ENCODE results near the gene AMMECR1.

Gene AMMECR1

DNA sequence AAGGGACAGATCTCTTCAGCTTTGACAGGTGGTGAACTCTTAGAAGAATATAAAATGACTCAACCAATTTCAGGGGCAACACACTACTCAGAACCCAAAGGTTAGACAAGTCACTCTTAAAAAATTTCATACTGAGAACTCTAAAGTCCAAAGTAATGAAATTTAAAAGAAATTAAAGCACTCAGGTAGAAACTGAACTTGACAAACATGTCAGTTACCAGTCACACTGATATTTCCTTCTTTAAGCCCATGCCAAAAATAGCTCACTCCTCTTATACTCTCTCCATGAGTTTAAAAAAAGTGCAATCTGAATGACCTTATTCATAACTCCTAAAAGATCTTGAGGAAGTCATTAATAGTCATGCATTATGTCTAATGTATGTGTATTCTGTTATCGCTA, 40.3 kb downstream of the AMMECR1 start:
- H3K4me1 ChIP-seq (ENCODE audit: control insufficient read depth, insufficient read depth, low read length): no peaks in the 10 kb centered on the region
- no peaks in the 10 kb centered on the region for H3K27me3 ChIP-seq (ENCODE audit: control insufficient read depth, insufficient read depth, low read length)
- no peaks in the 10 kb centered on the region for H3K36me3 ChIP-seq (ENCODE audit: control insufficient read depth, insufficient read depth, low read length)
- no peak overlapping the region for H3K9ac ChIP-seq (ENCODE audit: low read length)
- H3K27ac ChIP-seq (ENCODE audit: low read depth, low read length): no peak overlapping the region
- no peak overlapping the region for H3K4me3 ChIP-seq (ENCODE audit: low read length)

GRCh38 chrX:110276778-110277177, 41.1 kb downstream of the AMMECR1 start:
- H3K4me3 ChIP-seq (ENCODE audit: low read length): no peak overlapping the region
- H3K27me3 ChIP-seq (ENCODE audit: control insufficient read depth, insufficient read depth, low read length): no peaks in the 10 kb centered on the region
- H3K9ac ChIP-seq (ENCODE audit: low read length): no peak overlapping the region
- H3K4me1 ChIP-seq (ENCODE audit: control insufficient read depth, insufficient read depth, low read length): no peaks in the 10 kb centered on the region
- H3K27ac ChIP-seq (ENCODE audit: low read depth, low read length): no peak overlapping the region
- no peaks in the 10 kb centered on the region for H3K36me3 ChIP-seq (ENCODE audit: control insufficient read depth, insufficient read depth, low read length)

- H3K27me3 ChIP-seq (ENCODE audit: control insufficient read depth, insufficient read depth, low read length): no peaks in the 10 kb centered on the region
- no peak overlapping the region for H3K4me3 ChIP-seq (ENCODE audit: low read length)
- H3K27ac ChIP-seq (ENCODE audit: low read depth, low read length): no peak overlapping the region
- no peak overlapping the region for H3K9ac ChIP-seq (ENCODE audit: low read length)
- no peaks in the 10 kb centered on the region for H3K4me1 ChIP-seq (ENCODE audit: control insufficient read depth, insufficient read depth, low read length)
- H3K36me3 ChIP-seq (ENCODE audit: control insufficient read depth, insufficient read depth, low read length): no peaks in the 10 kb centered on the region
Observed at GRCh38 chrX:110268886-110269285, 49.0 kb downstream of the AMMECR1 start.

- Histone ChIP-seq H3K4me1 (ENCODE audit: control insufficient read depth, insufficient read depth, low read length) (no peaks in the 10 kb centered on the region), H3K27me3 (ENCODE audit: control insufficient read depth, insufficient read depth, low read length) (no peaks in the 10 kb centered on the region), H3K36me3 (ENCODE audit: control insufficient read depth, insufficient read depth, low read length) (no peaks in the 10 kb centered on the region), H3K4me3 (ENCODE audit: low read length) (no peak overlapping the region), H3K9ac (ENCODE audit: low read length) (no peak overlapping the region), H3K27ac (ENCODE audit: low read depth, low read length) (no peak overlapping the region)
Observed at GRCh38 chrX:110268395-110268794, 49.5 kb downstream of the AMMECR1 start.

- Histone ChIP-seq H3K4me3 (ENCODE audit: low read length) (no peak overlapping the region), H3K36me3 (ENCODE audit: control insufficient read depth, insufficient read depth, low read length) (no peaks in the 10 kb centered on the region), H3K27me3 (ENCODE audit: control insufficient read depth, insufficient read depth, low read length) (no peaks in the 10 kb centered on the region), H3K9ac (ENCODE audit: low read length) (no peak overlapping the region), H3K27ac (ENCODE audit: low read depth, low read length) (no peak overlapping the region), H3K4me1 (ENCODE audit: control insufficient read depth, insufficient read depth, low read length) (no peaks in the 10 kb centered on the region)
Observed at GRCh38 chrX:110267874-110268273, 50.0 kb downstream of the AMMECR1 start.

GRCh38 chrX:110265661-110266060, 52.2 kb downstream of the AMMECR1 start:
- H3K4me1 ChIP-seq (ENCODE audit: control insufficient read depth, insufficient read depth, low read length): no peaks in the 10 kb centered on the region
- no peak overlapping the region for H3K4me3 ChIP-seq (ENCODE audit: low read length)
- H3K27ac ChIP-seq (ENCODE audit: low read depth, low read length): no peak overlapping the region
- no peaks in the 10 kb centered on the region for H3K36me3 ChIP-seq (ENCODE audit: control insufficient read depth, insufficient read depth, low read length)
- no peaks in the 10 kb centered on the region for H3K27me3 ChIP-seq (ENCODE audit: control insufficient read depth, insufficient read depth, low read length)
- no peak overlapping the region for H3K9ac ChIP-seq (ENCODE audit: low read length)

GRCh38 chrX:110259117-110259516, 58.8 kb downstream of the AMMECR1 start:
- Histone ChIP-seq H3K36me3 (ENCODE audit: control insufficient read depth, insufficient read depth, low read length) (no peaks in the 10 kb centered on the region), H3K27ac (ENCODE audit: low read depth, low read length) (no peak overlapping the region), H3K27me3 (ENCODE audit: control insufficient read depth, insufficient read depth, low read length) (no peaks in the 10 kb centered on the region), H3K9ac (ENCODE audit: low read length) (no peak overlapping the region), H3K4me3 (ENCODE audit: low read length) (no peak overlapping the region), H3K4me1 (ENCODE audit: control insufficient read depth, insufficient read depth, low read length) (no peaks in the 10 kb centered on the region)

GRCh38 chrX:110258552-110258951, 59.3 kb downstream of the AMMECR1 start:
- H3K9ac ChIP-seq (ENCODE audit: low read length): no peak overlapping the region
- no peaks in the 10 kb centered on the region for H3K4me1 ChIP-seq (ENCODE audit: control insufficient read depth, insufficient read depth, low read length)
- no peaks in the 10 kb centered on the region for H3K27me3 ChIP-seq (ENCODE audit: control insufficient read depth, insufficient read depth, low read length)
- no peak overlapping the region for H3K4me3 ChIP-seq (ENCODE audit: low read length)
- H3K27ac ChIP-seq (ENCODE audit: low read depth, low read length): no peak overlapping the region
- no peaks in the 10 kb centered on the region for H3K36me3 ChIP-seq (ENCODE audit: control insufficient read depth, insufficient read depth, low read length)

DNA sequence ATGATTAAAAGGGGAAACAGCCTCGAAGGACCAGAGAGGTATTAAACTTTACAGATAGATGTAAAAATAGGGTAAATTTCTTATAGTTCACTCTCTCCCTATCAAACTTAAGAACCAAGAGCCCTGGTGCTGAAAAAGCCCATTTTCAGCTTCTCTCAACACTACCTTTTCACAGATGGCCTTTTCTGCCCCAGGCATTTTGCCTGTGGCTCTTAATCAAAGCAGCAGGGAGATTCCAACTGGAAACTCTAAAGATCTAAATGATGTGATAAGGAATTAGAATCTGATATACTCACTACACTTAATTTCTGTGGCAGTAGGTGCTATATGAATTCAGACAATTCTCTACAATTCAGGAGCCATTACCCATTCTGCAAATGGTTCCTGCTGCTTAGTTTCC, 60.0 kb downstream of the AMMECR1 start:
- H3K27ac ChIP-seq (ENCODE audit: low read depth, low read length): no peak overlapping the region
- no peaks in the 10 kb centered on the region for H3K36me3 ChIP-seq (ENCODE audit: control insufficient read depth, insufficient read depth, low read length)
- no peaks in the 10 kb centered on the region for H3K27me3 ChIP-seq (ENCODE audit: control insufficient read depth, insufficient read depth, low read length)
- no peaks in the 10 kb centered on the region for H3K4me1 ChIP-seq (ENCODE audit: control insufficient read depth, insufficient read depth, low read length)
- H3K9ac ChIP-seq (ENCODE audit: low read length): no peak overlapping the region
- no peak overlapping the region for H3K4me3 ChIP-seq (ENCODE audit: low read length)

GRCh38 chrX:110252711-110253110, 65.2 kb downstream of the AMMECR1 start:
- no peak overlapping the region for H3K4me3 ChIP-seq (ENCODE audit: low read length)
- no peaks in the 10 kb centered on the region for H3K36me3 ChIP-seq (ENCODE audit: control insufficient read depth, insufficient read depth, low read length)
- H3K9ac ChIP-seq (ENCODE audit: low read length): no peak overlapping the region
- no peak overlapping the region for H3K27ac ChIP-seq (ENCODE audit: low read depth, low read length)
- no peaks in the 10 kb centered on the region for H3K27me3 ChIP-seq (ENCODE audit: control insufficient read depth, insufficient read depth, low read length)
- no peaks in the 10 kb centered on the region for H3K4me1 ChIP-seq (ENCODE audit: control insufficient read depth, insufficient read depth, low read length)

GRCh38 chrX:110251961-110252360, 65.9 kb downstream of the AMMECR1 start:
- no peaks in the 10 kb centered on the region for H3K36me3 ChIP-seq (ENCODE audit: control insufficient read depth, insufficient read depth, low read length)
- H3K4me1 ChIP-seq (ENCODE audit: control insufficient read depth, insufficient read depth, low read length): no peaks in the 10 kb centered on the region
- no peak overlapping the region for H3K27ac ChIP-seq (ENCODE audit: low read depth, low read length)
- no peaks in the 10 kb centered on the region for H3K27me3 ChIP-seq (ENCODE audit: control insufficient read depth, insufficient read depth, low read length)
- H3K9ac ChIP-seq (ENCODE audit: low read length): no peak overlapping the region
- no peak overlapping the region for H3K4me3 ChIP-seq (ENCODE audit: low read length)

DNA sequence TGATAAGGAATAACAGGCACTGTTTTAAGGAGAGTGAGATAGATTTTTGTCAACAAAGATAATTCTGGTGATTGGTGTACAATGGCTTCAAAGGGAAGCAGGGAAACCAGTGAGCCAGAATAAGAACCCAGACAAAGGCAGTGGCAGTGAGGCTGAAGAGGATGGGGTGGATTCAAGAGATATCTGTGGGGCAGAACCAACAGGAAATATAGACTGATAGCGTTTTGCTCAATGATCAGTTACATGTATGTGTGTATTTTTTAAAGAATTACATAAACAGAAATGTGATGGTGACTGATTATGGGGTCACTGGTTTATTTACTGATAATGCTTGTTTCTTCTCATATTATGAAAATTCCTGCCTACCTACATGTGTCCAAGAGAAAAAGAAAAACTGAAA, 66.4 kb downstream of the AMMECR1 start:
- Histone ChIP-seq H3K36me3 (ENCODE audit: control insufficient read depth, insufficient read depth, low read length) (no peaks in the 10 kb centered on the region), H3K27me3 (ENCODE audit: control insufficient read depth, insufficient read depth, low read length) (no peaks in the 10 kb centered on the region), H3K4me1 (ENCODE audit: control insufficient read depth, insufficient read depth, low read length) (no peaks in the 10 kb centered on the region), H3K4me3 (ENCODE audit: low read length) (no peak overlapping the region), H3K9ac (ENCODE audit: low read length) (no peak overlapping the region), H3K27ac (ENCODE audit: low read depth, low read length) (no peak overlapping the region)

DNA sequence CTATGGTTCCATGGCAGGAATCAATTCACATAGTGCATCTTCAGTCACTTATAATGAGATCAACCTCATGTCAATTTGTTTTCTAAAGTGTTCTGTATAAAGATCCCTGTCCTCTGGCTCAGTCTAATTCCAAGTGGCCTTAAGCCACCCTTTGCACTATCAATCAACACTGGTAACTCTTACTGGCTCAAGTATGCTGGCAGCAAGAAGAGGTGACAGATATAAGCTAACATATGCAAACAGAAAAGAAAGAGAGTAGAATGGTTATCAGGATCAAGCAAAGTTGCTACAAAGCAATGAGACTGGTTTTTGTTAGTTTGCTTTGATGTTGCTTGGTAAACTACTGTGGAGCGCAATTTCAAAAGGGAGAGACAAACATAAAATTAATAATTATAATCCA, 67.0 kb downstream of the AMMECR1 start:
- H3K27ac ChIP-seq (ENCODE audit: low read depth, low read length): no peak overlapping the region
- no peaks in the 10 kb centered on the region for H3K27me3 ChIP-seq (ENCODE audit: control insufficient read depth, insufficient read depth, low read length)
- H3K4me1 ChIP-seq (ENCODE audit: control insufficient read depth, insufficient read depth, low read length): no peaks in the 10 kb centered on the region
- H3K36me3 ChIP-seq (ENCODE audit: control insufficient read depth, insufficient read depth, low read length): no peaks in the 10 kb centered on the region
- H3K9ac ChIP-seq (ENCODE audit: low read length): no peak overlapping the region
- H3K4me3 ChIP-seq (ENCODE audit: low read length): no peak overlapping the region

Measured in rectal smooth muscle tissue (tissue), 1 donor.